H1 (cell line): Measurements from ENCODE around the gene RPL32. TPM values are rescaled to one million over a fixed set of nuclear protein-coding genes. Genes with fewer than 3 reads are reported as not detected.

ENCODE experiments used
- ATF3 ChIP-seq: IDR thresholded peaks from 2 replicates; pipeline ENCODE4 v1.6.1; 2011; ENCODE audit warnings: low read depth, mild to moderate bottlenecking, low read length; ENCODE audit not compliant: insufficient read depth
- BCL11A ChIP-seq, 2 experiments: IDR thresholded peaks; one replicate each; pipeline ENCODE4 v1.6.1; 2011; ENCODE audit warnings: low read depth in 2 of 2, low read length in 2 of 2, mild to moderate bottlenecking in 2 of 2
- CBX8 ChIP-seq: fragments of 300-800, 300-1000 bp; sonication (generic); IDR thresholded peaks from 2 replicates; pipeline ENCODE4 v1.7.1; 2016; ENCODE audit warnings: low read depth, low read length, borderline replicate concordance
- CREB1 ChIP-seq: IDR thresholded peaks from 2 replicates; pipeline ENCODE4 v1.6.1; 2012; ENCODE audit warnings: inconsistent platforms
- EP300 ChIP-seq, 2 experiments: IDR thresholded peaks; 1 replicate in 1 of 2; 2 replicates in 1 of 2; pipeline ENCODE4 v1.6.1; 2011 to 2012; ENCODE audit warnings: low read depth in 2 of 2, low read length in 2 of 2, mild to moderate bottlenecking in 2 of 2, borderline replicate concordance in 1 of 2, inconsistent platforms in 1 of 2, moderate library complexity in 1 of 2
- EZH2 ChIP-seq: fragments of 200-600 bp; sonication (generic); IDR thresholded peaks from 2 replicates; pipeline ENCODE4 v1.7.1; 2012; ENCODE audit warnings: low read depth, mild to moderate bottlenecking, moderate library complexity, low read length, inconsistent platforms; ENCODE audit not compliant: severe bottlenecking
- FOSL1 ChIP-seq: IDR thresholded peaks from 2 replicates; pipeline ENCODE4 v1.6.1; 2011; ENCODE audit warnings: mild to moderate bottlenecking, low read depth, low read length, moderate library complexity; ENCODE audit not compliant: insufficient read depth
- GTF2F1 ChIP-seq: IDR thresholded peaks from 2 replicates; pipeline ENCODE4 v1.6.1; 2012; ENCODE audit warnings: low read depth, low read length, improper control_type of control experiment, borderline replicate concordance
- KDM5A ChIP-seq: fragments of 200-600 bp; IDR thresholded peaks from 2 replicates; pipeline ENCODE4 v1.7.1; 2012; ENCODE audit warnings: mild to moderate bottlenecking, low read length, inconsistent platforms, mixed read lengths
- MAFK ChIP-seq: IDR thresholded peaks from 2 replicates; pipeline ENCODE4 v1.6.1; 2012; ENCODE audit warnings: low read depth, mild to moderate bottlenecking, improper control_type of control experiment, low read length
- MAX ChIP-seq: IDR thresholded peaks from 2 replicates; pipeline ENCODE4 v1.6.1; 2012; ENCODE audit warnings: inconsistent platforms
- POLR2A ChIP-seq, 2 experiments: IDR thresholded peaks; 1 replicate in 1 of 2; 2 replicates in 1 of 2; pipeline ENCODE4 v1.6.1; 2011; ENCODE audit warnings: low read depth in 2 of 2, low read length in 2 of 2, mild to moderate bottlenecking in 2 of 2; ENCODE audit errors: control extremely low read depth in 1 of 2
- POU5F1 ChIP-seq: IDR thresholded peaks from 2 replicates; pipeline ENCODE4 v1.6.1; 2011; ENCODE audit warnings: low read depth, mild to moderate bottlenecking, low read length, moderate library complexity
- RAD21 ChIP-seq, 2 experiments: IDR thresholded peaks in 1 of 2; conservative IDR thresholded peaks in 1 of 2; 2 replicates each; pipeline ENCODE4 v1.6.1; 2011; ENCODE audit warnings: low read depth in 2 of 2, low read length in 2 of 2, improper control_type of control experiment in 1 of 2, inconsistent platforms in 1 of 2, mild to moderate bottlenecking in 1 of 2, moderate library complexity in 1 of 2
- RFX5 ChIP-seq: IDR thresholded peaks from 2 replicates; pipeline ENCODE4 v1.6.1; 2011; ENCODE audit warnings: low read depth, low read length, improper control_type of control experiment, borderline replicate concordance
- SP2 ChIP-seq: IDR thresholded peaks from 2 replicates; pipeline ENCODE4 v1.6.1; 2012; ENCODE audit warnings: mild to moderate bottlenecking, low read length, inconsistent platforms
- SRF ChIP-seq: IDR thresholded peaks from 2 replicates; pipeline ENCODE4 v1.6.1; 2011; ENCODE audit warnings: mild to moderate bottlenecking, low read depth, low read length, moderate library complexity
- TAF1 ChIP-seq: IDR thresholded peaks from 2 replicates; pipeline ENCODE4 v1.6.1; 2011; ENCODE audit warnings: mild to moderate bottlenecking, low read depth, low read length
- TEAD4 ChIP-seq: IDR thresholded peaks from 2 replicates; pipeline ENCODE4 v1.6.1; 2012; ENCODE audit warnings: low read depth, low read length, inconsistent platforms, mixed read lengths
- ZNF274 ChIP-seq: IDR thresholded peaks from 2 replicates; pipeline ENCODE4 v1.7.0; 2012; ENCODE audit warnings: low read length, borderline replicate concordance; ENCODE audit errors: extremely low read depth
- polyA plus RNA-seq, 7 experiments: library from polyadenylated mRNA; depleted of rRNA in 3 of 7; stranded (reverse) in 5 of 7; unstranded in 2 of 7; fragments of >200 nt in 5 of 7; fragments of 200-250 nt in 2 of 7; gene quantifications; 1 replicate in 5 of 7; 2 replicates in 1 of 7; 4 replicates in 1 of 7; pipeline versions ENCODE4 v1.2.1 to v1.2.3, GENCODE V29; 2011 to 2013; ENCODE audit warnings: missing spikeins in 2 of 7, mixed read lengths in 2 of 7
- total RNA-seq: library from RNA; stranded (reverse); fragmentation: NEBNext Ultra II Directional; extraction: Animal tissue kit (Norgen Biotek cat#: 25700); gene quantifications from 2 replicates; pipeline ENCODE4 v1.2.1, GENCODE V29; 2021
- TF ChIP-seq, protein P1 (sequence below), 3 experiments: IDR thresholded peaks; 1 replicate in 2 of 3; 2 replicates in 1 of 3; pipeline versions ENCODE4 v1.5.1 to v1.6.1; 2011; ENCODE audit warnings: low read length in 3 of 3, mild to moderate bottlenecking in 3 of 3, inconsistent platforms in 2 of 3, low read depth in 1 of 3, moderate library complexity in 1 of 3; ENCODE audit not compliant: insufficient read depth in 1 of 3; ENCODE audit errors: control extremely low read depth in 1 of 3

RPL32 gene
- total and polyA plus RNA-seq, 2 of the 8 experiments (the other 6 are each of a cell fraction or from before 2014, with no cell fraction given) = 1,443 to 2,043 TPM

- TF ChIP-seq POU5F1 (no peak), MAFK (no peak), MAX (peak; percentile 52), KDM5A (no peak), RAD21 (IDR thresholded peaks at IDR 0.05 in 1 of 2, conservative IDR thresholded peaks at IDR 0.05 in 1 of 2; ENCODE audit: low read depth in 2 of 2, low read length in 2 of 2) (peak; percentile 38 to 47; a peak in 3 of 4 replicates), SRF (0 out of 2 replicates have a peak, but pooled peaks have one; percentile 3), TEAD4 (no peak), EP300 (IDR thresholded peaks at IDR 0.05; ENCODE audit: borderline replicate concordance in 1 of 2, low read depth in 2 of 2, low read length in 2 of 2) (no peak), BCL11A (IDR thresholded peaks at IDR 0.05; ENCODE audit: low read depth in 2 of 2, low read length in 2 of 2) (no peak), RFX5 (no peak), POLR2A (IDR thresholded peaks at IDR 0.05; ENCODE audit: control extremely low read depth in 1 of 2, low read depth in 2 of 2, low read length in 2 of 2) (peak in 1 of 2 experiments; percentile 55; a peak in 1 of 3 replicates), ZNF274 (no peak), GTF2F1 (no peak), SP2 (no peak), FOSL1 (no peak), CREB1 (peak; percentile 64), EZH2 (no peak), CBX8 (no peak), TAF1 (peak; percentile 70), ATF3 (no peak)
- TF ChIP-seq, protein P1, sequence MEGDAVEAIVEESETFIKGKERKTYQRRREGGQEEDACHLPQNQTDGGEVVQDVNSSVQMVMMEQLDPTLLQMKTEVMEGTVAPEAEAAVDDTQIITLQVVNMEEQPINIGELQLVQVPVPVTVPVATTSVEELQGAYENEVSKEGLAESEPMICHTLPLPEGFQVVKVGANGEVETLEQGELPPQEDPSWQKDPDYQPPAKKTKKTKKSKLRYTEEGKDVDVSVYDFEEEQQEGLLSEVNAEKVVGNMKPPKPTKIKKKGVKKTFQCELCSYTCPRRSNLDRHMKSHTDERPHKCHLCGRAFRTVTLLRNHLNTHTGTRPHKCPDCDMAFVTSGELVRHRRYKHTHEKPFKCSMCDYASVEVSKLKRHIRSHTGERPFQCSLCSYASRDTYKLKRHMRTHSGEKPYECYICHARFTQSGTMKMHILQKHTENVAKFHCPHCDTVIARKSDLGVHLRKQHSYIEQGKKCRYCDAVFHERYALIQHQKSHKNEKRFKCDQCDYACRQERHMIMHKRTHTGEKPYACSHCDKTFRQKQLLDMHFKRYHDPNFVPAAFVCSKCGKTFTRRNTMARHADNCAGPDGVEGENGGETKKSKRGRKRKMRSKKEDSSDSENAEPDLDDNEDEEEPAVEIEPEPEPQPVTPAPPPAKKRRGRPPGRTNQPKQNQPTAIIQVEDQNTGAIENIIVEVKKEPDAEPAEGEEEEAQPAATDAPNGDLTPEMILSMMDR (IDR thresholded peaks at IDR 0.05; ENCODE audit: control extremely low read depth in 1 of 3, insufficient read depth in 1 of 3, low read depth in 1 of 3, low read length in 3 of 3) = peak in 2 of 3 experiments; percentile 60 to 70; a peak in 3 of 4 replicates
These were observed 31.2 kb downstream of the RPL32 start (continued) for GRCh38 chr3:12810013-12810780.
